Stromal cell of bone marrow (primary cell): ENCODE results near the gene PPP1R7.

Experiments
- DNase-seq: peaks from one replicate; pipeline ENCODE4 v3.0.0-alpha.2; 2012; ENCODE audit warnings: low read depth

Gene PPP1R7

GRCh38 chr2:241121008-241121407, 29.3 kb upstream of the PPP1R7 start:
- DNase-seq: no peak

GRCh38 chr2:241122376-241123002, 27.8 kb upstream of the PPP1R7 start:
- DNase-seq: no peak

GRCh38 chr2:241123816-241124536, 26.3 kb upstream of the PPP1R7 start:
- DNase-seq: no peak

GRCh38 chr2:241125626-241126025, 24.6 kb upstream of the PPP1R7 start:
- DNase-seq: no peak

- DNase-seq: no peak
Measured at GRCh38 chr2:241126201-241126611, 24.1 kb upstream of the PPP1R7 start.

- DNase-seq: no peak
Measured at GRCh38 chr2:241126771-241127202, 23.5 kb upstream of the PPP1R7 start.

GRCh38 chr2:241128266-241128665, 22.0 kb upstream of the PPP1R7 start:
- DNase-seq: no peak

GRCh38 chr2:241129086-241129871, 21.0 kb upstream of the PPP1R7 start:
- no peak for DNase-seq

- DNase-seq: no peak
Measured at GRCh38 chr2:241130316-241130715, 20.0 kb upstream of the PPP1R7 start.

GRCh38 chr2:241131531-241131930, 18.7 kb upstream of the PPP1R7 start:
- no peak for DNase-seq

GRCh38 chr2:241132538-241133435, 17.5 kb upstream of the PPP1R7 start:
- DNase-seq: no peak

GRCh38 chr2:241133436-241133820, 16.8 kb upstream of the PPP1R7 start:
- no peak for DNase-seq

GRCh38 chr2:241134711-241135110, 15.6 kb upstream of the PPP1R7 start:
- DNase-seq: no peak

- DNase-seq: no peak
Measured at GRCh38 chr2:241135737-241136136, 14.5 kb upstream of the PPP1R7 start.

- no peak for DNase-seq
Measured at GRCh38 chr2:241136191-241136590, 14.1 kb upstream of the PPP1R7 start.

GRCh38 chr2:241136661-241137260, 13.5 kb upstream of the PPP1R7 start:
- DNase-seq: no peak

GRCh38 chr2:241137276-241138190, 12.7 kb upstream of the PPP1R7 start:
- DNase-seq: no peak

GRCh38 chr2:241138471-241138870, 11.8 kb upstream of the PPP1R7 start:
- no peak for DNase-seq

GRCh38 chr2:241139531-241140444, 10.5 kb upstream of the PPP1R7 start:
- DNase-seq: no peak
